Measurements from ENCODE around the gene ZSWIM1.
"Not testable (repeated sequence)": the region's sequence is repeated elsewhere in the genome, so short reads cannot be mapped to it uniquely, and the experiment has no call there.

ZSWIM1 gene

GRCh38 chr20:45866454-45866853 is 14.6 kb upstream of the ZSWIM1 start:
- TF ChIP-seq CTCF (conservative IDR thresholded peaks at IDR 0.05), result no peak
- no peak overlapping the region for H3K27ac ChIP-seq

GRCh38 chr20:45867136-45867818 is 13.8 kb upstream of the ZSWIM1 start:
- no peak overlapping the region for H3K27ac ChIP-seq
- no peak for TF ChIP-seq CTCF (conservative IDR thresholded peaks at IDR 0.05)

- TF ChIP-seq CTCF (conservative IDR thresholded peaks at IDR 0.05), result no peak
- no peak overlapping the region for H3K27ac ChIP-seq
These were observed 13.2 kb upstream of the ZSWIM1 start for GRCh38 chr20:45867819-45868176.

GRCh38 chr20:45872626-45873025 is 8.4 kb upstream of the ZSWIM1 start:
- H3K27ac ChIP-seq, result no peak overlapping the region
- TF ChIP-seq CTCF (conservative IDR thresholded peaks at IDR 0.05), result no peak

- H3K27ac ChIP-seq, result no peak overlapping the region
- no peak for TF ChIP-seq CTCF (conservative IDR thresholded peaks at IDR 0.05)
These were observed 7.5 kb upstream of the ZSWIM1 start for GRCh38 chr20:45873409-45874103.

GRCh38 chr20:45874104-45874481 is 6.9 kb upstream of the ZSWIM1 start:
- H3K27ac ChIP-seq, result not testable (repeated sequence)

- TF ChIP-seq CTCF (conservative IDR thresholded peaks at IDR 0.05), result no peak
- H3K27ac ChIP-seq, result no peak overlapping the region
These were observed 6.5 kb upstream of the ZSWIM1 start for GRCh38 chr20:45874576-45874975.

GRCh38 chr20:45878076-45878761 is 2.8 kb upstream of the ZSWIM1 start:
- no peak overlapping the region for H3K27ac ChIP-seq

More at GRCh38 chr20:45878076-45878761, 2.8 kb upstream of the ZSWIM1 start:
- TF ChIP-seq CTCF (conservative IDR thresholded peaks at IDR 0.05), result no peak

Measured in VCaP (cell line).